ENCODE measurements around the gene LY6G5B. TPM values are rescaled to one million over a fixed set of nuclear protein-coding genes. Genes with fewer than 3 reads are reported as not detected.

The LY6G5B gene
- total RNA-seq, 3 donors from 2014 or later: 13.1 to 17.2 (median 15.5) TPM

DNA sequence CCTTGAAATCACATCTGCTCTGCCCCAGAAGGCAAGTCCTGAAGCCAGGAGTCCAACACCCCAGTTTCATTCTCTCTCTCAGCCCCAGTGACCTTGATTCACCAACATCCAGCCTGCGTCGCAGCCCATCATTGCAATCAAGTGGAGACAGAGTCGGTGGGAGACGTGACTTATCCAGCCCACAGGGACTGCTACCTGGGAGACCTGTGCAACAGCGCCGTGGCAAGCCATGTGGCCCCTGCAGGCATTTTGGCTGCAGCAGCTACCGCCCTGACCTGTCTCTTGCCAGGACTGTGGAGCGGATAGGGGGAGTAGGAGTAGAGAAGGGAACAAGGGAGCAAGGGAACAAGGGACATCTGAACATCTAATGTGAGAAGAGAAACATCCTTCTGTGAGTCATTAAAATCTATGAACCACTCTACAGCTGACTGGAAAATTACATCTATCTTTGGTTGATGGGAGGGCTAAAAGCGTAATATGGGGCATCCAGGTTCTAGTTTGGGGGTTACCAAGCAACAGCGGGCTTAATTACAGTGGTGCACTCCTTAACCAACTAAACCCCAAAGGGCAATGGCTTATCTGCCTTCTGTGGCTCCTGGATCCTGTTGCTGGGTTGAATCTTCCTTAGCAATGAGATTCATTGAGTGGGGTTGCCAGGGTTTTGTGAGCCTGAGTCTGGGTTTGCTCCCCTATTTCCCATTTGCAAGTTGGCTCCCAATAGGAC lies 47.9 kb downstream of the LY6G5B start:
- H3K9me3 ChIP-seq: no peaks in the 10 kb centered on the region
- H3K4me3 ChIP-seq: no peak overlapping the region
- no peak for TF ChIP-seq CTCF (IDR thresholded peaks at IDR 0.05)
- ATAC-seq: no peak
- intact Hi-C loops (cut with DNase I, micrococcal nuclease): no loop called here
- no peak for DNase-seq
- H3K4me1 ChIP-seq (ENCODE audit: low read depth): peaks cover 25% of the 10 kb centered on the region
- no peaks in the 10 kb centered on the region for H3K36me3 ChIP-seq (ENCODE audit: low read depth)

GRCh38 chr6:31718265-31718664 lies 48.5 kb downstream of the LY6G5B start:
- intact Hi-C loops (cut with DNase I, micrococcal nuclease): no loop called here
- H3K4me1 ChIP-seq (ENCODE audit: low read depth): peaks cover 25% of the 10 kb centered on the region
- TF ChIP-seq CTCF (IDR thresholded peaks at IDR 0.05): no peak
- no peaks in the 10 kb centered on the region for H3K36me3 ChIP-seq (ENCODE audit: low read depth)
- ATAC-seq (peak; percentile 87), DNase-seq (peak in 2 of 3 donors; percentile 52 to 79)
- H3K4me3 ChIP-seq: no peak overlapping the region
- H3K9me3 ChIP-seq: no peaks in the 10 kb centered on the region

DNA sequence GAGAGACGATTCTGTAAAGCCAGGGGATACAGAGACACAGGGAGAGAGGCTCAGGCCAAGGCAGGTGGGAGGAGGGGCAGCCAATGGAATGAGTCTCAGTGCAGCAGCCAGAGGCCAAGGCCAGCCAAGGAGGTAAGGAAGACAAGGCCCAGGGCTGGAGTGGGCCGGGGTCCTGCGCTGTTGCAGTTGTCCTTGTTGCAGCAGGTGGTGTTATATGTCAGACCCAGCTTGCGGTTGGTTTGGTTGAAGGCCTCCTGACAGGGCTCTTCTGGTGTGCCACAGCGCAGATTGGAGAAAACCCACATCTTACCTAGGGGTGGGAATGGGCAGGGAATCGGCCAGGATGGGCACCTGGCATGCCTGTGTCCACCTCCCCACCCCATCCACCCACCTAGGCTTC lies 49.2 kb downstream of the LY6G5B start:
- no peak for TF ChIP-seq CTCF (IDR thresholded peaks at IDR 0.05)
- H3K9me3 ChIP-seq: no peaks in the 10 kb centered on the region
- intact Hi-C loops (cut with DNase I, micrococcal nuclease): no loop called here
- peaks cover 21% of the 10 kb centered on the region for H3K4me1 ChIP-seq (ENCODE audit: low read depth)
- H3K4me3 ChIP-seq: no peak overlapping the region
- no peaks in the 10 kb centered on the region for H3K36me3 ChIP-seq (ENCODE audit: low read depth)
- ATAC-seq: no peak
- no peak for DNase-seq

- H3K4me1 ChIP-seq (ENCODE audit: low read depth): peaks cover 16% of the 10 kb centered on the region
- ATAC-seq: peak; percentile 6
- H3K4me3 ChIP-seq: no peak overlapping the region
- no peaks in the 10 kb centered on the region for H3K36me3 ChIP-seq (ENCODE audit: low read depth)
- no peak for DNase-seq
- intact Hi-C loops (cut with DNase I, micrococcal nuclease): no loop called here
- TF ChIP-seq CTCF (IDR thresholded peaks at IDR 0.05): no peak
- no peaks in the 10 kb centered on the region for H3K9me3 ChIP-seq
Observed at GRCh38 chr6:31720196-31720770, 50.5 kb downstream of the LY6G5B start.

- no peak for DNase-seq
- H3K4me3 ChIP-seq: no peak within 1 kb of the TSS
- intact Hi-C loops (cut with DNase I, micrococcal nuclease): no loop called here
- H3K4me1 ChIP-seq (ENCODE audit: low read depth): peaks cover 21% of the 10 kb centered on the region
- no peak for ATAC-seq
- TF ChIP-seq CTCF (IDR thresholded peaks at IDR 0.05): no peak
- H3K36me3 ChIP-seq (ENCODE audit: low read depth): no peaks in the 10 kb centered on the region
- no peaks in the 10 kb centered on the region for H3K9me3 ChIP-seq
Observed at GRCh38 chr6:31721351-31722020, 51.7 kb downstream of the LY6G5B start, which contains the start of gene LY6G6C. Gene LY6G6C (minus strand): TSS chr6:31721746. CDS start chr6:31721679, 67 bp downstream.

All from mucosa of descending colon (tissue), 3 donors.